LNCAP (cell line): ENCODE data around the gene PDLIM7.

ENCODE experiments used
- CTCF ChIP-seq: fragments of 450-650 bp; IDR thresholded peaks from 2 replicates; pipeline ENCODE4 v1.5.1; 2017; ENCODE audit warnings: mild to moderate bottlenecking

Gene PDLIM7

GRCh38 chr5:177445052-177445916, 52.1 kb downstream of the PDLIM7 start:
- TF ChIP-seq CTCF, result no peak

GRCh38 chr5:177444106-177445051, 53.0 kb downstream of the PDLIM7 start:
- TF ChIP-seq CTCF, result no peak

- TF ChIP-seq CTCF, result no peak
Measured at GRCh38 chr5:177443144-177443983, 54.0 kb downstream of the PDLIM7 start.

- TF ChIP-seq CTCF, result no peak
Measured at GRCh38 chr5:177442066-177442826, 55.2 kb downstream of the PDLIM7 start.

GRCh38 chr5:177440990-177441780, 56.2 kb downstream of the PDLIM7 start:
- no peak for TF ChIP-seq CTCF

GRCh38 chr5:177440211-177440989, 57.0 kb downstream of the PDLIM7 start:
- TF ChIP-seq CTCF, result no peak
